CD14-positive monocyte (primary cell): ENCODE measurements around the gene HTR7. TPM values are rescaled to one million over a fixed set of nuclear protein-coding genes. Genes with fewer than 3 reads are reported as not detected.

Experiments used
- DNase-seq, 3 donors: peaks; one replicate each; pipeline ENCODE4 v3.0.0-alpha.2; 2011 to 2022
- H2AFZ ChIP-seq: 2 replicates; pipeline ENCODE4 v1.6.0; 2012; ENCODE audit warnings: mild to moderate bottlenecking, low read depth, low read length, inconsistent platforms; ENCODE audit not compliant: insufficient read depth, poor library complexity, severe bottlenecking
- H3K27ac ChIP-seq, 2 donors: 1 replicate in 1 of 2; 2 replicates in 1 of 2; pipeline ENCODE4 v1.5.1; 2012 to 2013; ENCODE audit warnings: low read length in 2 of 2, control low read depth in 1 of 2, inconsistent platforms in 1 of 2, low read depth in 1 of 2, mild to moderate bottlenecking in 1 of 2
- H3K27me3 ChIP-seq, 2 donors: one replicate each; pipeline versions ENCODE4 v1.6.0 to v1.6.1; 2011 to 2013; ENCODE audit warnings: low read length in 2 of 2; ENCODE audit not compliant: control insufficient read depth in 2 of 2, insufficient read depth in 2 of 2
- H3K36me3 ChIP-seq, 2 donors: replicated peaks in 1 of 2; 1 replicate in 1 of 2; 2 replicates in 1 of 2; pipeline versions ENCODE4 v1.5.1 to v1.6.1; 2012 to 2013; ENCODE audit warnings: low read length in 2 of 2, control low read depth in 1 of 2, inconsistent platforms in 1 of 2, mild to moderate bottlenecking in 1 of 2; ENCODE audit not compliant: insufficient read depth in 2 of 2, control insufficient read depth in 1 of 2
- H3K4me1 ChIP-seq, 2 donors: 1 replicate in 1 of 2; 2 replicates in 1 of 2; pipeline versions ENCODE4 v1.5.1 to v1.6.1; 2012 to 2013; ENCODE audit warnings: low read length in 2 of 2, control low read depth in 1 of 2, inconsistent platforms in 1 of 2, mild to moderate bottlenecking in 1 of 2, moderate library complexity in 1 of 2; ENCODE audit not compliant: insufficient read depth in 2 of 2, control insufficient read depth in 1 of 2
- H3K4me2 ChIP-seq: replicated peaks from 2 replicates; pipeline ENCODE3; 2012; ENCODE audit warnings: low read length, moderate library complexity, mild to moderate bottlenecking; ENCODE audit not compliant: poor library complexity, severe bottlenecking; ENCODE audit errors: extremely low read depth
- H3K4me3 ChIP-seq, 3 experiments: fragments of 200-600 bp in 1 of 3; sonication (generic) in 1 of 3; replicated peaks in 1 of 3; 1 replicate in 2 of 3; 2 replicates in 1 of 3; pipeline ENCODE4 v1.5.1; 2011 to 2013; ENCODE audit warnings: low read length in 3 of 3, mild to moderate bottlenecking in 3 of 3, control low read depth in 2 of 3, low read depth in 2 of 3, inconsistent platforms in 1 of 3, moderate library complexity in 1 of 3
- H3K79me2 ChIP-seq: 2 replicates; pipeline ENCODE4 v1.6.0; 2012; ENCODE audit warnings: mild to moderate bottlenecking, control low read depth, inconsistent platforms, low read length, moderate library complexity; ENCODE audit not compliant: insufficient read depth
- H3K9ac ChIP-seq: 2 replicates; pipeline ENCODE4 v1.6.0; 2017; ENCODE audit warnings: low read length, mild to moderate bottlenecking; ENCODE audit not compliant: insufficient read depth, poor library complexity, severe bottlenecking
- H3K9me3 ChIP-seq, 2 donors: replicated peaks in 1 of 2; 1 replicate in 1 of 2; 2 replicates in 1 of 2; pipeline versions ENCODE4 v1.5.1 to v1.6.1; 2012 to 2013; ENCODE audit warnings: low read length in 2 of 2, control low read depth in 1 of 2; ENCODE audit not compliant: control insufficient read depth in 1 of 2, insufficient read depth in 1 of 2
- H4K20me1 ChIP-seq: 2 replicates; pipeline ENCODE4 v1.6.0; 2012; ENCODE audit warnings: mild to moderate bottlenecking, low read length, control low read depth, moderate library complexity; ENCODE audit not compliant: insufficient read depth
- H3K27ac Mint-ChIP-seq, 7 donors: one replicate each; pipeline ENCODE4 v1.8.0; 2020; ENCODE audit warnings: mild to moderate bottlenecking in 7 of 7, mixed read lengths in 7 of 7, moderate library complexity in 6 of 7, inconsistent platforms in 2 of 7
- H3K27me3 Mint-ChIP-seq, 3 donors: one replicate each; pipeline ENCODE4 v1.8.0; 2021 to 2022; ENCODE audit warnings: low read depth in 3 of 3, mild to moderate bottlenecking in 3 of 3, mixed read lengths in 3 of 3, moderate library complexity in 3 of 3, inconsistent platforms in 1 of 3
- H3K36me3 Mint-ChIP-seq, 2 donors: one replicate each; pipeline ENCODE4 v1.8.0; 2020; ENCODE audit warnings: mixed read lengths in 2 of 2, inconsistent platforms in 1 of 2, mild to moderate bottlenecking in 1 of 2
- H3K4me1 Mint-ChIP-seq: one replicate; pipeline ENCODE4 v1.8.0; 2020; ENCODE audit warnings: mild to moderate bottlenecking, mixed read lengths
- H3K4me3 Mint-ChIP-seq, 2 donors: one replicate each; pipeline ENCODE4 v1.8.0; 2020; ENCODE audit warnings: mild to moderate bottlenecking in 2 of 2, mixed read lengths in 2 of 2, moderate library complexity in 1 of 2
- H3K9me3 Mint-ChIP-seq, 7 donors: one replicate each; pipeline ENCODE4 v1.8.0; 2020 to 2022; ENCODE audit warnings: mixed read lengths in 7 of 7, mild to moderate bottlenecking in 6 of 7, moderate library complexity in 6 of 7, inconsistent platforms in 2 of 7
- WGBS: methylation state at CpG from one replicate; pipeline ENCODE4 v1.1.5; 2013; ENCODE audit warnings: missing lambda C conversion rate; ENCODE audit not compliant: insufficient coverage; 5-methylcytosine and 5-hydroxymethylcytosine counted together
- intact Hi-C, 2 donors: fragments of 100-400 bp; cut with micrococcal nuclease; formaldehyde crosslinking; loops; one replicate each; pipeline versions ENCODE4 v1.15.0 to v1.15.1; 2023
- polyA plus RNA-seq, 3 donors: library from polyadenylated mRNA; depleted of rRNA in 1 of 3; unstranded in 2 of 3; stranded (reverse) in 1 of 3; fragments of 300-500 nt in 2 of 3; fragments of >200 nt in 1 of 3; fragmentation: Illumina TruSeq in 2 of 3; gene quantifications; 1 replicate in 2 of 3; 2 replicates in 1 of 3; pipeline ENCODE4 v1.2.3, GENCODE V29; 2012 to 2021
- TF ChIP-seq, protein P1 (sequence below): fragments of 200-600 bp; IDR thresholded peaks from one replicate; pipeline ENCODE4 v1.8.0; 2022; ENCODE audit warnings: antibody characterized with exemption, mild to moderate bottlenecking

The HTR7 gene
- polyA plus RNA-seq, 3 donors = 0.95 to 1.6 (median 1.1) TPM

DNA sequence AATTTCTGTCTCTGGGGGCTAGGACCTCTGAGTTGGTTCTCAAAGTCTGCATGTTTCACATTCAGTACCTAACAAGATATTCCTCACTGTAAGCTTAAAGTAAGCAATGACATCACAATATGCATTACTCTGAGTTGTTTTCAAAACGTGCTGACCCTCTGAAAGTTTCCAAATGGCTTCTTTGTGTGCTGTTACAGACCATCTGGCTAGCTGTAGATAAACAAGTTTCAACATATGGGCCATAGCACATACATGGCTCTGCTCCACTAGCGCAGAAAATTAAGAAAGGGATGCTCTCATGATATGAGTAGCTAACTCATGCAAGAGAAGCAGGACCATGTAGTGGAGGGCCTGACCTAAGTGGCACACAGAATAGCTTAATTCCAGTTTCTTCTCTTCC lies 119.0 kb downstream of the HTR7 start:
- TF ChIP-seq, protein P1, sequence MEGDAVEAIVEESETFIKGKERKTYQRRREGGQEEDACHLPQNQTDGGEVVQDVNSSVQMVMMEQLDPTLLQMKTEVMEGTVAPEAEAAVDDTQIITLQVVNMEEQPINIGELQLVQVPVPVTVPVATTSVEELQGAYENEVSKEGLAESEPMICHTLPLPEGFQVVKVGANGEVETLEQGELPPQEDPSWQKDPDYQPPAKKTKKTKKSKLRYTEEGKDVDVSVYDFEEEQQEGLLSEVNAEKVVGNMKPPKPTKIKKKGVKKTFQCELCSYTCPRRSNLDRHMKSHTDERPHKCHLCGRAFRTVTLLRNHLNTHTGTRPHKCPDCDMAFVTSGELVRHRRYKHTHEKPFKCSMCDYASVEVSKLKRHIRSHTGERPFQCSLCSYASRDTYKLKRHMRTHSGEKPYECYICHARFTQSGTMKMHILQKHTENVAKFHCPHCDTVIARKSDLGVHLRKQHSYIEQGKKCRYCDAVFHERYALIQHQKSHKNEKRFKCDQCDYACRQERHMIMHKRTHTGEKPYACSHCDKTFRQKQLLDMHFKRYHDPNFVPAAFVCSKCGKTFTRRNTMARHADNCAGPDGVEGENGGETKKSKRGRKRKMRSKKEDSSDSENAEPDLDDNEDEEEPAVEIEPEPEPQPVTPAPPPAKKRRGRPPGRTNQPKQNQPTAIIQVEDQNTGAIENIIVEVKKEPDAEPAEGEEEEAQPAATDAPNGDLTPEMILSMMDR = no peak
- Mint-ChIP-seq H3K4me3 (no peak overlapping the region), H3K4me1 (peaks cover 7% of the 10 kb centered on the region), H3K27me3 (peaks cover 0 to 4% (median 2%) of the 10 kb centered on the region in 3 donors), H3K27ac (no peak overlapping the region), H3K9me3 (no peaks in the 10 kb centered on the region), H3K36me3 (no peaks in the 10 kb centered on the region)
- Histone ChIP-seq H3K9me3 (no peaks in the 10 kb centered on the region), H3K36me3 (no peaks in the 10 kb centered on the region), H3K4me1 (no peaks in the 10 kb centered on the region), H3K4me2 (no peak overlapping the region), H4K20me1 (no peaks in the 10 kb centered on the region), H3K27ac (no peak overlapping the region), H3K4me3 (no peak overlapping the region), H3K79me2 (no peaks in the 10 kb centered on the region), H2AFZ (no peak overlapping the region), H3K27me3 (peaks cover 0 to 3% of the 10 kb centered on the region in 2 donors), H3K9ac (no peak overlapping the region)
- 60% methylated on average over 1 of the region's 2 CpGs for WGBS
- DNase-seq = no peak
- intact Hi-C loops = no loop called here

DNA sequence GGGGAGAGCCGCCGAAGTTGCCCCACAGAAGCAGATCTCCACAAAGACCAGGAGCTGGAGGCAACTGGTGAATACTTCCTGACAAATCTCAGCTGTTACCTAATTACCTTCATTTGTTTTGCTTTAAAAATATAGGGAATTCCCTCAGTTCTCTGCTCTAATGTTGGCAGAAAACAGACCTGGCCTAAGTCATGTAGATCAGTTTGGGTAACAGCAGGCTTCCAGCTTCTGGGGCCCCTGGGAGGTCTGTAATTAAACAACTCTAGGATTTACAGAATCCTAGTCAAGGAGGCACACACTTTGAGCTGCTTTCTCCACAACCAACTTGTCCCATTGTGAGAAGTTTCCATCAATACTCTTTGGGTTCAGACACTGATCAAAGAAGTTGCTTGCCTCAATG lies 123.4 kb downstream of the HTR7 start:
- Histone ChIP-seq H3K4me1 (no peaks in the 10 kb centered on the region), H4K20me1 (no peaks in the 10 kb centered on the region), H3K36me3 (no peaks in the 10 kb centered on the region), H3K4me3 (no peak overlapping the region), H3K79me2 (no peaks in the 10 kb centered on the region), H2AFZ (no peak overlapping the region), H3K4me2 (no peak overlapping the region), H3K9me3 (no peaks in the 10 kb centered on the region), H3K27me3 (peaks cover 0 to 6% of the 10 kb centered on the region in 2 donors), H3K27ac (no peak overlapping the region), H3K9ac (no peak overlapping the region)
- Mint-ChIP-seq H3K4me1 (no peaks in the 10 kb centered on the region), H3K9me3 (no peaks in the 10 kb centered on the region), H3K27ac (no peak overlapping the region), H3K36me3 (no peaks in the 10 kb centered on the region), H3K4me3 (no peak overlapping the region), H3K27me3 (peaks cover 0 to 10% (median 3%) of the 10 kb centered on the region in 3 donors)
- intact Hi-C loops = no loop called here
- no CpG with 5 or more reads among the region's 2 CpGs for WGBS
- DNase-seq = no peak
- TF ChIP-seq, protein P1 = no peak
